ENCODE measurements around the gene KCNIP1.

The KCNIP1 gene

DNA sequence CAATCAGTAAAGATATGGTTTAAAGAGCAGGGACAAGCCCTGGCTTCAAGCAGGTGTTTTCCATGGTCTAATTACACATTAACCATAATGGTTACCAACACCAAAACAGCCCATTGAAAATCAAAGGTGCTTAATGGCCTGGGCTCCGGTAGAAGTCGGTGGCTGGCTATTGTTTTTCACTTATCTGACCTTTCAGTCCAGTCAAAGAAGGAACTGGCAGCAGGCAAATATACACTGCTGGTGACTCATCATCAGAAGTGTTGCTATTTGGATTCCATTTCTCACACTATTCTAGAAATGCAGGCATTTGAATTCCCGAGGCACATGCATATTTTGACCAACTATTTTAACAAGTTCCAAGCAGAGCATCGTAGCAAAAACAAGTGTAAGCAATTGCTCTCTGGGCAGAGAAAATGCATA is 253.4 kb downstream of the KCNIP1 start:
- Histone ChIP-seq H3K9me3 (ENCODE audit: insufficient read depth, low read depth, low read length) (no peaks in the 10 kb centered on the region), H3K9ac (ENCODE audit: low read depth, low read length, poor library complexity, severe bottlenecking) (no peak overlapping the region), H4K20me1 (ENCODE audit: insufficient read depth, low read length, poor library complexity, severe bottlenecking) (no peaks in the 10 kb centered on the region), H3K4me2 (ENCODE audit: low read depth, low read length, poor library complexity, severe bottlenecking) (no peak overlapping the region), H3K27me3 (ENCODE audit: insufficient read depth, low read length, poor library complexity, severe bottlenecking) (no peaks in the 10 kb centered on the region), H3K36me3 (ENCODE audit: insufficient read depth, low read length) (no peaks in the 10 kb centered on the region), H3F3A (ENCODE audit: low read depth) (no peaks in the 10 kb centered on the region), H3K4me1 (ENCODE audit: insufficient read depth, low read length, poor library complexity, severe bottlenecking) (no peaks in the 10 kb centered on the region), H3K79me2 (ENCODE audit: insufficient read depth, low read length) (no peaks in the 10 kb centered on the region), H3K9me2 (replicated peaks; ENCODE audit: low read depth, low read length) (no peaks in the 10 kb centered on the region), H3K4me3 (ENCODE audit: low read length, poor library complexity, severe bottlenecking) (no peak overlapping the region), H2AFZ (ENCODE audit: low read length) (no peak overlapping the region)
- TF ChIP-seq CTCF (conservative IDR thresholded peaks at IDR 0.05; ENCODE audit: low read length) (no peak), EZH2phosphoT487 (IDR thresholded peaks at IDR 0.05; ENCODE audit: borderline replicate concordance) (no peak)

GRCh38 chr5:170757669-170758068 is 253.8 kb downstream of the KCNIP1 start:
- no peaks in the 10 kb centered on the region for H3K27me3 ChIP-seq (ENCODE audit: insufficient read depth, low read length, poor library complexity, severe bottlenecking)
- no peak overlapping the region for H3K4me3 ChIP-seq (ENCODE audit: low read length, poor library complexity, severe bottlenecking)
- no peaks in the 10 kb centered on the region for H3F3A ChIP-seq (ENCODE audit: low read depth)
- H3K36me3 ChIP-seq (ENCODE audit: insufficient read depth, low read length) = no peaks in the 10 kb centered on the region
- no peak overlapping the region for H3K4me2 ChIP-seq (ENCODE audit: low read depth, low read length, poor library complexity, severe bottlenecking)
- no peaks in the 10 kb centered on the region for H3K4me1 ChIP-seq (ENCODE audit: insufficient read depth, low read length, poor library complexity, severe bottlenecking)
- no peak for TF ChIP-seq EZH2phosphoT487 (IDR thresholded peaks at IDR 0.05; ENCODE audit: borderline replicate concordance)
- TF ChIP-seq CTCF (conservative IDR thresholded peaks at IDR 0.05; ENCODE audit: low read length) = no peak
- no peaks in the 10 kb centered on the region for H3K9me3 ChIP-seq (ENCODE audit: insufficient read depth, low read depth, low read length)
- no peaks in the 10 kb centered on the region for H3K9me2 ChIP-seq (replicated peaks; ENCODE audit: low read depth, low read length)
- H3K9ac ChIP-seq (ENCODE audit: low read depth, low read length, poor library complexity, severe bottlenecking) = no peak overlapping the region
- H2AFZ ChIP-seq (ENCODE audit: low read length) = no peak overlapping the region
- no peaks in the 10 kb centered on the region for H3K79me2 ChIP-seq (ENCODE audit: insufficient read depth, low read length)
- H4K20me1 ChIP-seq (ENCODE audit: insufficient read depth, low read length, poor library complexity, severe bottlenecking) = no peaks in the 10 kb centered on the region

- H3K27me3 ChIP-seq (ENCODE audit: insufficient read depth, low read length, poor library complexity, severe bottlenecking) = no peaks in the 10 kb centered on the region
- no peaks in the 10 kb centered on the region for H3K4me1 ChIP-seq (ENCODE audit: insufficient read depth, low read length, poor library complexity, severe bottlenecking)
- TF ChIP-seq CTCF (conservative IDR thresholded peaks at IDR 0.05; ENCODE audit: low read length) (no peak), EZH2phosphoT487 (IDR thresholded peaks at IDR 0.05; ENCODE audit: borderline replicate concordance) (no peak)
- no peak overlapping the region for H3K4me2 ChIP-seq (ENCODE audit: low read depth, low read length, poor library complexity, severe bottlenecking)
- H3K79me2 ChIP-seq (ENCODE audit: insufficient read depth, low read length) = no peaks in the 10 kb centered on the region
- H3K9ac ChIP-seq (ENCODE audit: low read depth, low read length, poor library complexity, severe bottlenecking) = no peak overlapping the region
- H3K4me3 ChIP-seq (ENCODE audit: low read length, poor library complexity, severe bottlenecking) = no peak overlapping the region
- no peaks in the 10 kb centered on the region for H3K36me3 ChIP-seq (ENCODE audit: insufficient read depth, low read length)
- no peaks in the 10 kb centered on the region for H4K20me1 ChIP-seq (ENCODE audit: insufficient read depth, low read length, poor library complexity, severe bottlenecking)
- H3K9me3 ChIP-seq (ENCODE audit: insufficient read depth, low read depth, low read length) = no peaks in the 10 kb centered on the region
- no peaks in the 10 kb centered on the region for H3K9me2 ChIP-seq (replicated peaks; ENCODE audit: low read depth, low read length)
- H3F3A ChIP-seq (ENCODE audit: low read depth) = no peaks in the 10 kb centered on the region
- H2AFZ ChIP-seq (ENCODE audit: low read length) = no peak overlapping the region
Measured at GRCh38 chr5:170758481-170758880, 254.7 kb downstream of the KCNIP1 start.

All from Loucy (cell line).